ENCODE data around the gene HNRNPA0. TPM values are rescaled to one million over a fixed set of nuclear protein-coding genes. Genes with fewer than 3 reads are reported as not detected.

The HNRNPA0 gene
- total and polyA plus RNA-seq, 9 of the 15 experiments (the other 6 are each of a cell fraction or from before 2014, with no cell fraction given): 5.0 to 33.3 (median 10.7) TPM

- TF ChIP-seq NCOA4 (IDR thresholded peaks at IDR 0.05; ENCODE audit: partially characterized antibody) (no peak), CBFA2T2 (conservative IDR thresholded peaks at IDR 0.05) (no peak), MTF1 (CRISPR knock-in tag; IDR thresholded peaks at IDR 0.05; ENCODE audit: borderline replicate concordance) (no peak), KDM5B (IDR thresholded peaks at IDR 0.05; ENCODE audit: insufficient replicate concordance, low read depth, low read length) (peak; percentile 90), ZNF253 (CRISPR knock-in tag; conservative IDR thresholded peaks at IDR 0.05) (no peak), RNF2 (IDR thresholded peaks at IDR 0.05) (peak; percentile 54; the same call in 1 of the 2 replicates), IFI16 (CRISPR knock-in tag; IDR thresholded peaks at IDR 0.05) (no peak), JUN (IDR thresholded peaks at IDR 0.05; ENCODE audit: borderline replicate concordance, low read depth, low read length) (no peak), JUN (CRISPR knock-in tag; IDR thresholded peaks at IDR 0.05; ENCODE audit: borderline replicate concordance) (peak; percentile 85; the same call in 1 of the 2 replicates), POLR2AphosphoS5 (IDR thresholded peaks at IDR 0.05; ENCODE audit: control insufficient read depth, insufficient read depth, low read depth, low read length) (peak; percentile 88), HBP1 (CRISPR knock-in tag; IDR thresholded peaks at IDR 0.05) (peak; percentile 90; the same call in 1 of the 2 replicates), ETS1 (conservative IDR thresholded peaks at IDR 0.05; ENCODE audit: control insufficient read depth, low read depth, low read length) (no peak), MYBL2 (IDR thresholded peaks at IDR 0.05; ENCODE audit: low read depth) (peak; percentile 83; the same call in 1 of the 2 replicates), MYBL2 (CRISPR knock-in tag; IDR thresholded peaks at IDR 0.05; ENCODE audit: borderline replicate concordance) (no peak), SAP30 (IDR thresholded peaks at IDR 0.05; ENCODE audit: borderline replicate concordance, insufficient read depth, low read depth, low read length, poor library complexity, severe bottlenecking) (peak; percentile 58), RBM22 (IDR thresholded peaks at IDR 0.05; ENCODE audit: low read depth, low read length, poor library complexity, severe bottlenecking) (peak; percentile 36), SMARCA5 (IDR thresholded peaks at IDR 0.05) (0 out of 2 replicates have a peak, but pooled peaks have one; percentile 5)
- TF ChIP-seq, protein P1, sequence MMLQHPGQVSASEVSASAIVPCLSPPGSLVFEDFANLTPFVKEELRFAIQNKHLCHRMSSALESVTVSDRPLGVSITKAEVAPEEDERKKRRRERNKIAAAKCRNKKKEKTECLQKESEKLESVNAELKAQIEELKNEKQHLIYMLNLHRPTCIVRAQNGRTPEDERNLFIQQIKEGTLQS (IDR thresholded peaks at IDR 0.05): peak; percentile 74
- TF ChIP-seq, protein P1 (CRISPR knock-in tag; conservative IDR thresholded peaks at IDR 0.05): peak; percentile 6; the same call in 1 of the 2 replicates
- TF ChIP-seq, protein P2, sequence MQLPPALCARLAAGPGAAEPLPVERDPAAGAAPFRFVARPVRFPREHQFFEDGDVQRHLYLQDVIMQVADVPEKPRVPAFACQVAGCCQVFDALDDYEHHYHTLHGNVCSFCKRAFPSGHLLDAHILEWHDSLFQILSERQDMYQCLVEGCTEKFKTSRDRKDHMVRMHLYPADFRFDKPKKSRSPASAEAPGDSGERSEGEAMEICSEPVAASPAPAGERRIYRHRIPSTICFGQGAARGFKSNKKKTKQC (CRISPR knock-in tag; IDR thresholded peaks at IDR 0.05): 0 out of 2 replicates have a peak, but pooled peaks have one; percentile 11
- TF ChIP-seq, protein P3, sequence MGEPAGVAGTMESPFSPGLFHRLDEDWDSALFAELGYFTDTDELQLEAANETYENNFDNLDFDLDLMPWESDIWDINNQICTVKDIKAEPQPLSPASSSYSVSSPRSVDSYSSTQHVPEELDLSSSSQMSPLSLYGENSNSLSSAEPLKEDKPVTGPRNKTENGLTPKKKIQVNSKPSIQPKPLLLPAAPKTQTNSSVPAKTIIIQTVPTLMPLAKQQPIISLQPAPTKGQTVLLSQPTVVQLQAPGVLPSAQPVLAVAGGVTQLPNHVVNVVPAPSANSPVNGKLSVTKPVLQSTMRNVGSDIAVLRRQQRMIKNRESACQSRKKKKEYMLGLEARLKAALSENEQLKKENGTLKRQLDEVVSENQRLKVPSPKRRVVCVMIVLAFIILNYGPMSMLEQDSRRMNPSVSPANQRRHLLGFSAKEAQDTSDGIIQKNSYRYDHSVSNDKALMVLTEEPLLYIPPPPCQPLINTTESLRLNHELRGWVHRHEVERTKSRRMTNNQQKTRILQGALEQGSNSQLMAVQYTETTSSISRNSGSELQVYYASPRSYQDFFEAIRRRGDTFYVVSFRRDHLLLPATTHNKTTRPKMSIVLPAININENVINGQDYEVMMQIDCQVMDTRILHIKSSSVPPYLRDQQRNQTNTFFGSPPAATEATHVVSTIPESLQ (CRISPR knock-in tag; IDR thresholded peaks at IDR 0.05): peak; percentile 69; the same call in 1 of the 2 replicates
These were observed at the start of gene HNRNPA0 (continued) for GRCh38 chr5:137754188-137754960.

Data from K562 (cell line).